HTERT RPE-1 (cell line): ENCODE data around the gene ANO9.

Experiments
- in situ Hi-C: fragments of 300-500 bp; cut with MboI; formaldehyde crosslinking; loops from 4 replicates; pipeline ENCODE4 v1.14.3; 2020; ENCODE audit warnings: low sequenced_read_pairs

The ANO9 gene

GRCh38 chr11:372809-373715 lies 68.7 kb downstream of the ANO9 start:
- in situ Hi-C loops: no loop called here

- in situ Hi-C loops: no loop called here
Observed at GRCh38 chr11:371716-372590, 69.9 kb downstream of the ANO9 start.

DNA sequence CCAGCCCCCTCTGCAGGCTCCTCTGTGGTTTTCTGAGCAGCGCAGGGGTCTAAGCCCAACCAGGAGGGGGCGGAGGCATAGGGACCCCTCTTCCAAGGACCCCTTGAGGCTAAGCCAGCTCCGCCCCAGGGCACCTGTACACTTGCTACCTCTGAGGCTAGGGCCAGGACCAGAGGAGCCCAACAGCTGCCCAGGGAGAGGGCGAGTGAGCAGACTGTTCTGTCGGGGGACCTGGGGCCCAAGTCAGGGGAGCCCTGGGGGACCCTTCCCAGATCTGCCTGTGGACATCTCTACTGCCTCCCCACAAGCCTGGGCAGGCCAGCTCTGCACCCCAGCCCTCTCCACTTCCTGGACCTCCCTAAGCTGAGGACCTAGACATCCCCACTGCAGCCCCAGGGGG lies 70.8 kb downstream of the ANO9 start:
- in situ Hi-C loops: no loop called here

DNA sequence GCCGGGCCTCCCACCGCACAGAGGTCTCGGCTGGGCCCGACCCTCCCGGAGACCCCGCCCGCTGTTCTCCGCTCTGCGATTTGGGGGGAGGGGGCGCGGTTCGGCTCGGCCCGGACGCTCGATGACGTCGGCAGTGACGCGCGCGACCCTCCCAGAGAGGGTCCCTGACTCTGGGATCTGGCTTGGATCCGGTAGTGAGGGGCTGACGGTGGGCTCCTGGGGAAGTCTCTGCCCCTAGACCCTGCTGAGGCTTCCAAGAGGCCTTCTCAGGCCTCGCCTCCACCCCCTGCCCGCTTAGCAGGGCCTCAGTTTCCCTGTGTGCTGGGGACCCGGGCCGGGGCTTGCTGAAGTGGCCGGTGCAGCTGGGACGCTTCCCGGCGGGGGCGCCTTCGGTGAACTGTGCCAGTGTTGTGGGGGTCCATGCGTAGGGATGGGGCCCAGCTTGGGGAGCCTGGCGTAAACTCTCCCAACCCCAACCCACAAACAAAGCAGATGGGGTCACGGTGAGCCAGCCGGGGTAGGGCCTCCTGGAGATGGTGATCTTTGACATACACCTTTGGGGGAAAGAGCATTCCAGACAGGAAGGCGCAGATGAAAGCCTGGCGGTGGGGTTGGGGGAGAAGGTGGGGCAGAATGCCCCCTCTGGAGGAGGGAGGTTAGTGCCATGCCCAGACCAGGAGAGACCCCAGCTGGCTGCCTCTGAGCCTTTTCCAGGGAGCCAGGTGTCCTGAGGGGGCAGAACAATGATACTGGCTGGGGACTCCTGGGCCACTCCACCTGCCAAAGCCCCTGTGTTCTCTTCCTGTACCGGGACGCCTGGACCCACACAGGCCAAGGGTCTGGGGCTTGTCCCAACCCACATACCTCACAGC lies 71.5 kb downstream of the ANO9 start:
- in situ Hi-C loops: no loop called here

- in situ Hi-C loops: no loop called here
Observed at GRCh38 chr11:369336-370018, 72.3 kb downstream of the ANO9 start, which contains the start of gene B4GALNT4. Gene B4GALNT4 (plus strand): TSS chr11:369499. CDS start chr11:369804, 305 bp downstream.

DNA sequence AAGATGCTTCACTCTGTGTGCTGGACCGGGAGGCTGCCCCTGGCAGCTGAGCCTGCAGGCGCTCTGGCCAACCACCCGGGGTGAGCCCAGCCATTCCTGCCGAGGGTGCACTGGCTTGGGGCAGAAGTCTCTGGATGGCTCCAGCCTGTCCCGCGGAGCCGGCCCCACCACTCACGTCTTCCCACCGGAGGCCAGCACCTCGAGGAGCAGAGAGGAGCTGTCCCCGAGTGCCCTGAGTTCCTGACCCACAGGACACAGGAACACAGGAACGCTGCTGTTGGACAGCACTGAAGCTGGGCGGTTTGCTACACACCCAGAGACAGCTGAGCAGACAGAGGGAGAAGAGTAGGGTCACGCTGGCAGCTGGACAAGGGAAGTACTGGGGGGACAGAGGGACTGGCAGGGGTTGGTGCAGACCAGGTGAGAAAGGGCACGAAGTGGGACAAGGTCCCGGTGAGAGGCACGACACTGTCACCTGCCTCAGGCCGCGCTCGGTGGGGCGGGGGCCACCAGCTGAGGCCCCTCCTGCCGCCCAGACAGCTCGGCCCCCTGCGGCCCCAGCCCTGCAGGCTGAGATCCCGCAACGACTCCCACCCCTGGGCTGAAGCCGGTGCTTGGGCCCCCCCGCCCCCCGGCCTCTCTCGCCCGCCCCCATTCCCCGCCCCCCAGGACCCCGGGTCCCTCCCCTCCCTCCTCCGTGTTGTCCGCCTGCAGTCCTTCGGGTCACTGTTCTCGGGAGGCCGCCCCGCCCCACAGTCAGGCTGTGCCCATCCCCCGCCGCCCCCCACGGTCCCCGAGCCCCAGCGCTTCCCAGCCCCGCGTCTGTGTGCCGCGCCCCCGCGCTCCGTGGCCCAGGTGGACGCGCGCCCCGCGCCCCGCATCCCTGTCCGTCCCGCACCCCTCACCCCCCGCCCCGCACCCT lies 73.1 kb downstream of the ANO9 start:
- in situ Hi-C loops: no loop called here

DNA sequence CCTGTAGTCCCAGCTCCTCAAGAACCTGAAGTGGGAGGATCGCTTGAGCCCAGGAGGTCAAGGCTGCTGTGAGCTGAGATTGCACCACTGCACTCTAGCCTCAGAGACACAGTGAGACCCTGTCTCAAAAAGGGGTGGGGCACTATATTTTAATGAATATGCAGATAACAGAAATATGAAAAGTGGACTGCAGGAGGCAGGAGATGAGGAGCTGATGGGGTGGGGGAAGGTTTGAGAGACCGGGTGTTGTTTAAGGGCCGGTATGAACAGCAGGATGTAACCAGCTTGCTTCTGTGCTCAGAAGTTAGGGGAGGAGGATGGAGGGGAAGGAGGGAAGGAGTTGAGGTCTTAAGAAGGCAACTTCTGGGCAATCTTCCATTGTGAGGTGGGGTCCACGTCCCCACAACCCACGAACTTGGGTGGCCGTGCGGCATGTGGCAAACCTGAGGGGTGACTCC lies 73.8 kb downstream of the ANO9 start:
- in situ Hi-C loops: no loop called here
